ENCODE data around the gene PELO. TPM values are rescaled to one million over a fixed set of nuclear protein-coding genes. Genes with fewer than 3 reads are reported as not detected.
"Not testable (repeated sequence)": the region's sequence is repeated elsewhere in the genome, so short reads cannot be mapped to it uniquely, and the experiment has no call there.

The PELO gene
- total and polyA plus RNA-seq, 4 donors: 11.0 to 52.4 (median 39.9) TPM

- Histone ChIP-seq H3K27ac (ENCODE audit: low read depth in 1 of 2, low read length in 2 of 2) (peak overlapping the region in 1 of 2 donors; percentile 25), H3K4me1 (ENCODE audit: control insufficient read depth in 1 of 2, insufficient read depth in 2 of 2, low read length in 2 of 2) (peaks cover 5 to 16% of the 10 kb centered on the region in 2 donors)
- intact Hi-C loops (cut with DNase I); H3K9me3 ChIP-seq (ENCODE audit: control insufficient read depth, low read length); DNase-seq; H3K27me3 ChIP-seq (ENCODE audit: control insufficient read depth in 1 of 2, insufficient read depth in 2 of 2, low read length in 1 of 2); H3K36me3 ChIP-seq (ENCODE audit: control insufficient read depth in 1 of 2, insufficient read depth in 2 of 2, low read length in 1 of 2); ATAC-seq (ENCODE audit: low FRiP score); H3K4me3 ChIP-seq (ENCODE audit: low read length in 2 of 2): not testable (repeated sequence)
- WGBS, 2 donors: 80 to 83% methylated on average over 3 of the region's 3 CpGs
These were observed 31.1 kb downstream of the PELO start for GRCh38 chr5:52818807-52819206.

- whole genome bisulfite sequencing, 2 donors: 21 to 36% methylated on average over 1 of the region's 1 CpG
- Histone ChIP-seq H3K4me3 (ENCODE audit: low read length in 2 of 2) (no peak overlapping the region), H3K4me1 (ENCODE audit: control insufficient read depth in 1 of 2, insufficient read depth in 2 of 2, low read length in 2 of 2) (peaks cover 0 to 4% of the 10 kb centered on the region in 2 donors)
These were observed 34.2 kb downstream of the PELO start for GRCh38 chr5:52821901-52822300.

GRCh38 chr5:52822437-52822836 lies 34.7 kb downstream of the PELO start:
- H3K27me3 ChIP-seq (ENCODE audit: control insufficient read depth in 1 of 2, insufficient read depth in 2 of 2, low read length in 1 of 2): no peaks in the 10 kb centered on the region
- H3K36me3 ChIP-seq (ENCODE audit: control insufficient read depth in 1 of 2, insufficient read depth in 2 of 2, low read length in 1 of 2): no peaks in the 10 kb centered on the region
- H3K4me3 ChIP-seq (ENCODE audit: low read length in 2 of 2): no peak overlapping the region
- no peaks in the 10 kb centered on the region for H3K9me3 ChIP-seq (ENCODE audit: control insufficient read depth, low read length)
- WGBS, 2 donors: 29 to 33% methylated on average over 6 of the region's 6 CpGs
- ATAC-seq (ENCODE audit: low FRiP score): peak; percentile 79
- H3K27ac ChIP-seq (ENCODE audit: low read depth in 1 of 2, low read length in 2 of 2): peak overlapping the region; percentile 45 to 65
- DNase-seq: peak; percentile 80 to 85
- intact Hi-C loops (cut with DNase I): no loop called here
- peaks cover 0 to 4% of the 10 kb centered on the region in 2 donors for H3K4me1 ChIP-seq (ENCODE audit: control insufficient read depth in 1 of 2, insufficient read depth in 2 of 2, low read length in 2 of 2)

More at GRCh38 chr5:52821901-52822300, 34.2 kb downstream of the PELO start:
- no peak overlapping the region for H3K27ac ChIP-seq (ENCODE audit: low read depth in 1 of 2, low read length in 2 of 2)
- intact Hi-C loops (cut with DNase I): no loop called here
- DNase-seq: no peak
- H3K36me3 ChIP-seq (ENCODE audit: control insufficient read depth in 1 of 2, insufficient read depth in 2 of 2, low read length in 1 of 2): no peaks in the 10 kb centered on the region
- no peaks in the 10 kb centered on the region for H3K27me3 ChIP-seq (ENCODE audit: control insufficient read depth in 1 of 2, insufficient read depth in 2 of 2, low read length in 1 of 2)
- ATAC-seq (ENCODE audit: low FRiP score): no peak
- no peaks in the 10 kb centered on the region for H3K9me3 ChIP-seq (ENCODE audit: control insufficient read depth, low read length)

GRCh38 chr5:52824827-52825226 lies 37.1 kb downstream of the PELO start:
- no peak overlapping the region for H3K27ac ChIP-seq (ENCODE audit: low read depth in 1 of 2, low read length in 2 of 2)
- H3K27me3 ChIP-seq (ENCODE audit: control insufficient read depth in 1 of 2, insufficient read depth in 2 of 2, low read length in 1 of 2): no peaks in the 10 kb centered on the region
- H3K36me3 ChIP-seq (ENCODE audit: control insufficient read depth in 1 of 2, insufficient read depth in 2 of 2, low read length in 1 of 2): no peaks in the 10 kb centered on the region
- DNase-seq (no peak), ATAC-seq (ENCODE audit: low FRiP score) (no peak)
- peaks cover 0 to 4% of the 10 kb centered on the region in 2 donors for H3K4me1 ChIP-seq (ENCODE audit: control insufficient read depth in 1 of 2, insufficient read depth in 2 of 2, low read length in 2 of 2)
- intact Hi-C loops (cut with DNase I): no loop called here
- no peak overlapping the region for H3K4me3 ChIP-seq (ENCODE audit: low read length in 2 of 2)
- 99 to 100% methylated on average over 1 of the region's 1 CpG for WGBS, 2 donors
- H3K9me3 ChIP-seq (ENCODE audit: control insufficient read depth, low read length): no peaks in the 10 kb centered on the region

- DNase-seq (no peak), ATAC-seq (ENCODE audit: low FRiP score) (no peak)
- no peaks in the 10 kb centered on the region for H3K9me3 ChIP-seq (ENCODE audit: control insufficient read depth, low read length)
- no peaks in the 10 kb centered on the region for H3K36me3 ChIP-seq (ENCODE audit: control insufficient read depth in 1 of 2, insufficient read depth in 2 of 2, low read length in 1 of 2)
- WGBS, 2 donors: 87 to 90% methylated on average over 2 of the region's 2 CpGs
- H3K4me3 ChIP-seq (ENCODE audit: low read length in 2 of 2): no peak overlapping the region
- intact Hi-C loops (cut with DNase I): no loop called here
- no peak overlapping the region for H3K27ac ChIP-seq (ENCODE audit: low read depth in 1 of 2, low read length in 2 of 2)
- H3K4me1 ChIP-seq (ENCODE audit: control insufficient read depth in 1 of 2, insufficient read depth in 2 of 2, low read length in 2 of 2): peaks cover 3 to 6% of the 10 kb centered on the region in 2 donors
- no peaks in the 10 kb centered on the region for H3K27me3 ChIP-seq (ENCODE audit: control insufficient read depth in 1 of 2, insufficient read depth in 2 of 2, low read length in 1 of 2)
These were observed 38.1 kb downstream of the PELO start for GRCh38 chr5:52825826-52826225.

- 100% methylated on average over 1 of the region's 1 CpG for WGBS, 2 donors
- no peaks in the 10 kb centered on the region for H3K9me3 ChIP-seq (ENCODE audit: control insufficient read depth, low read length)
- no peaks in the 10 kb centered on the region for H3K36me3 ChIP-seq (ENCODE audit: control insufficient read depth in 1 of 2, insufficient read depth in 2 of 2, low read length in 1 of 2)
- H3K4me1 ChIP-seq (ENCODE audit: control insufficient read depth in 1 of 2, insufficient read depth in 2 of 2, low read length in 2 of 2): peaks cover 3 to 13% of the 10 kb centered on the region in 2 donors
- H3K27me3 ChIP-seq (ENCODE audit: control insufficient read depth in 1 of 2, insufficient read depth in 2 of 2, low read length in 1 of 2): no peaks in the 10 kb centered on the region
- ATAC-seq (ENCODE audit: low FRiP score) (no peak), DNase-seq (no peak)
- H3K27ac ChIP-seq (ENCODE audit: low read depth in 1 of 2, low read length in 2 of 2): no peak overlapping the region
- intact Hi-C loops (cut with DNase I): no loop called here
- no peak overlapping the region for H3K4me3 ChIP-seq (ENCODE audit: low read length in 2 of 2)
These were observed 40.1 kb downstream of the PELO start for GRCh38 chr5:52827815-52828214.

GRCh38 chr5:52829664-52830063 lies 41.9 kb downstream of the PELO start:
- no peak overlapping the region for H3K27ac ChIP-seq (ENCODE audit: low read depth in 1 of 2, low read length in 2 of 2)
- H3K9me3 ChIP-seq (ENCODE audit: control insufficient read depth, low read length): no peaks in the 10 kb centered on the region
- peaks cover 3 to 10% of the 10 kb centered on the region in 2 donors for H3K4me1 ChIP-seq (ENCODE audit: control insufficient read depth in 1 of 2, insufficient read depth in 2 of 2, low read length in 2 of 2)
- DNase-seq: no peak
- no peak overlapping the region for H3K4me3 ChIP-seq (ENCODE audit: low read length in 2 of 2)
- H3K27me3 ChIP-seq (ENCODE audit: control insufficient read depth in 1 of 2, insufficient read depth in 2 of 2, low read length in 1 of 2): no peaks in the 10 kb centered on the region
- H3K36me3 ChIP-seq (ENCODE audit: control insufficient read depth in 1 of 2, insufficient read depth in 2 of 2, low read length in 1 of 2): no peaks in the 10 kb centered on the region
- no peak for ATAC-seq (ENCODE audit: low FRiP score)
- intact Hi-C loops (cut with DNase I): no loop called here

GRCh38 chr5:52830650-52831049 lies 42.9 kb downstream of the PELO start:
- Histone ChIP-seq H3K27ac (ENCODE audit: low read depth in 1 of 2, low read length in 2 of 2) (no peak overlapping the region), H3K9me3 (ENCODE audit: control insufficient read depth, low read length) (no peaks in the 10 kb centered on the region), H3K27me3 (ENCODE audit: control insufficient read depth in 1 of 2, insufficient read depth in 2 of 2, low read length in 1 of 2) (no peaks in the 10 kb centered on the region), H3K36me3 (ENCODE audit: control insufficient read depth in 1 of 2, insufficient read depth in 2 of 2, low read length in 1 of 2) (no peaks in the 10 kb centered on the region), H3K4me1 (ENCODE audit: control insufficient read depth in 1 of 2, insufficient read depth in 2 of 2, low read length in 2 of 2) (peaks cover 3 to 10% of the 10 kb centered on the region in 2 donors), H3K4me3 (ENCODE audit: low read length in 2 of 2) (no peak overlapping the region)
- 25 to 51% methylated on average over 2 of the region's 2 CpGs for WGBS, 2 donors
- intact Hi-C loops (cut with DNase I): no loop called here
- ATAC-seq (ENCODE audit: low FRiP score) (no peak), DNase-seq (no peak)

GRCh38 chr5:52831786-52832511 lies 44.2 kb downstream of the PELO start:
- H3K27ac ChIP-seq (ENCODE audit: low read depth in 1 of 2, low read length in 2 of 2): no peak overlapping the region
- peaks cover 3 to 10% of the 10 kb centered on the region in 2 donors for H3K4me1 ChIP-seq (ENCODE audit: control insufficient read depth in 1 of 2, insufficient read depth in 2 of 2, low read length in 2 of 2)
- DNase-seq (no peak), ATAC-seq (ENCODE audit: low FRiP score) (no peak)
- H3K27me3 ChIP-seq (ENCODE audit: control insufficient read depth in 1 of 2, insufficient read depth in 2 of 2, low read length in 1 of 2): no peaks in the 10 kb centered on the region
- intact Hi-C loops (cut with DNase I): no loop called here
- no peaks in the 10 kb centered on the region for H3K36me3 ChIP-seq (ENCODE audit: control insufficient read depth in 1 of 2, insufficient read depth in 2 of 2, low read length in 1 of 2)
- no peaks in the 10 kb centered on the region for H3K9me3 ChIP-seq (ENCODE audit: control insufficient read depth, low read length)
- no peak overlapping the region for H3K4me3 ChIP-seq (ENCODE audit: low read length in 2 of 2)
- 68 to 72% methylated on average over 2 of the region's 2 CpGs for WGBS, 2 donors
